ENCODE results near the gene OR10H5. TPM values are rescaled to one million over a fixed set of nuclear protein-coding genes. Genes with fewer than 3 reads are reported as not detected.

OR10H5 gene
- total and polyA plus RNA-seq, 2 of the 13 experiments (the other 11 are each of a cell fraction or from before 2014, with no cell fraction given), result not detected

GRCh38 chr19:15836330-15837220 is 49.1 kb downstream of the OR10H5 start (continued):
- TF ChIP-seq ZKSCAN1 (IDR thresholded peaks at IDR 0.05; ENCODE audit: low read length) (no peak), ZNF441 (CRISPR knock-in tag; IDR thresholded peaks at IDR 0.05; ENCODE audit: borderline replicate concordance) (no peak), CBX5 (CRISPR knock-in tag; IDR thresholded peaks at IDR 0.05; ENCODE audit: borderline replicate concordance) (peak; percentile 63; the same call in 1 of the 2 replicates), ZBTB20 (CRISPR knock-in tag; IDR thresholded peaks at IDR 0.05; ENCODE audit: borderline replicate concordance, low read depth) (0 out of 2 replicates have a peak, but pooled peaks have one; percentile 42), NFKB2 (CRISPR knock-in tag; IDR thresholded peaks at IDR 0.05; ENCODE audit: borderline replicate concordance) (peak; percentile 70; the same call in 1 of the 2 replicates), ZNF263 (CRISPR knock-in tag; IDR thresholded peaks at IDR 0.05) (peak; percentile 54; the same call in 1 of the 2 replicates), ATF1 (CRISPR knock-in tag; IDR thresholded peaks at IDR 0.05) (peak; percentile 69; the same call in 1 of the 2 replicates), ZNF724P (CRISPR knock-in tag; IDR thresholded peaks at IDR 0.05; ENCODE audit: borderline replicate concordance) (peak; percentile 47; the same call in 1 of the 2 replicates), ZNF550 (CRISPR knock-in tag; IDR thresholded peaks at IDR 0.05; ENCODE audit: borderline replicate concordance) (no peak), PHF5A (CRISPR knock-in tag; IDR thresholded peaks at IDR 0.05; ENCODE audit: low read depth, unreplicated experiment) (no peak), CBX2 (IDR thresholded peaks at IDR 0.05; ENCODE audit: low read depth, low read length) (no peak), CBX2 (CRISPR knock-in tag; IDR thresholded peaks at IDR 0.05; ENCODE audit: low read depth) (no peak), TOPORS (CRISPR knock-in tag; IDR thresholded peaks at IDR 0.05) (peak; percentile 31; the same call in 1 of the 2 replicates), WIZ (CRISPR knock-in tag; IDR thresholded peaks at IDR 0.05) (peak; percentile 86; the same call in 1 of the 2 replicates)
